ENCODE results near the gene NPDC1.

GRCh38 chr9:137015540-137015930 is 30.4 kb downstream of the NPDC1 start:
- TF ChIP-seq CTCF (IDR thresholded peaks at IDR 0.05) (no peak), POLR2A (IDR thresholded peaks at IDR 0.05) (no peak)
